HCT116 (cell line): ENCODE results near the gene KAZN. TPM values are rescaled to one million over a fixed set of nuclear protein-coding genes. Genes with fewer than 3 reads are reported as not detected.

Experiments used
- ATAC-seq: fragments of 200-7000 bp; cut with Tn5 transposase; 2 replicates; pipeline ENCODE4 v1.9.1; 2020; ENCODE audit warnings: mild to moderate bottlenecking, moderate library complexity
- BruUV-seq: library from RNA; stranded (reverse); fragments of 400-500 nt; replicated peaks from 2 replicates; lab custom pipeline; 2021; lab: Mats Ljungman, UMichigan
- CTCF ChIA-PET: fragments of 300-600 bp; sonication (Branson Sonifier 250); formaldehyde crosslinking; loops from one replicate; lab custom pipeline; 2021; ENCODE audit warnings: antibody characterized with exemption; lab: Charles Lee
- POLR2A ChIA-PET: fragments of 300-600, 350-600 bp; sonication (Branson Sonifier 250); formaldehyde crosslinking; loops from one replicate; lab custom pipeline; 2021; ENCODE audit warnings: antibody characterized with exemption; lab: Charles Lee
- RAD21 ChIA-PET, 2 experiments: fragments of 300-600 bp; sonication (Branson Sonifier 250); formaldehyde crosslinking; loops; one replicate each; lab custom pipeline; 2023; ENCODE audit warnings: low total read pairs in 2 of 2; ENCODE audit not compliant: uncharacterized antibody in 2 of 2, unreplicated experiment in 2 of 2, low non-redundant PET in 1 of 2; lab: Charles Lee
- DNase-seq: peaks from one replicate; pipeline ENCODE4 v3.0.0-alpha.2; 2010; ENCODE audit warnings: low read depth, low spot score
- H2AFZ ChIP-seq: fragments of 200-600 bp; shearing (Covaris generic), sonication (generic); 2 replicates; pipeline ENCODE4 v1.6.1; 2017; ENCODE audit warnings: low read depth, mixed run types, mixed read lengths, antibody characterized with exemption, low read length; ENCODE audit not compliant: poor library complexity, severe bottlenecking
- H3K27ac ChIP-seq: 2 replicates; pipeline ENCODE4 v1.5.1; 2012; ENCODE audit warnings: low read depth, low read length
- H3K27me3 ChIP-seq: fragments of 200-600 bp; sonication (generic); 2 replicates; pipeline ENCODE4 v1.6.1; 2016; ENCODE audit warnings: mixed run types, low read length, mixed read lengths; ENCODE audit not compliant: insufficient read depth
- H3K36me3 ChIP-seq, 2 experiments: fragments of 200-500 bp in 1 of 2; fragments of 200-600 bp in 1 of 2; sonication (Bioruptor generic) in 1 of 2; sonication (generic) in 1 of 2; 2 replicates each; pipeline versions ENCODE4 v1.5.1 to v1.6.1; 2014 to 2016; ENCODE audit warnings: low read length in 2 of 2, inconsistent platforms in 1 of 2, mixed read lengths in 1 of 2, mixed run types in 1 of 2; ENCODE audit not compliant: insufficient read depth in 2 of 2, control insufficient read depth in 1 of 2
- H3K4me1 ChIP-seq, 2 experiments: fragments of 200-600 bp in 1 of 2; sonication (generic) in 1 of 2; 2 replicates each; pipeline versions ENCODE4 v1.5.1 to v1.6.1; 2012 to 2017; ENCODE audit warnings: low read length in 2 of 2, inconsistent platforms in 1 of 2, mild to moderate bottlenecking in 1 of 2, mixed read lengths in 1 of 2, mixed run types in 1 of 2, moderate library complexity in 1 of 2; ENCODE audit not compliant: insufficient read depth in 2 of 2, control insufficient read depth in 1 of 2
- H3K4me2 ChIP-seq: fragments of 200-600 bp; sonication (generic); 2 replicates; pipeline ENCODE4 v1.6.1; 2017; ENCODE audit warnings: mixed run types, low read length, mixed read lengths
- H3K4me3 ChIP-seq, 2 experiments: fragments of 200-600 bp in 1 of 2; sonication (generic) in 1 of 2; replicated peaks in 1 of 2; 2 replicates each; pipeline ENCODE4 v1.5.1; 2011 to 2016; ENCODE audit warnings: low read length in 2 of 2, control low read depth in 1 of 2, low read depth in 1 of 2, mild to moderate bottlenecking in 1 of 2, mixed read lengths in 1 of 2, mixed run types in 1 of 2
- H3K79me2 ChIP-seq: fragments of 200-600 bp; sonication (generic); 2 replicates; pipeline ENCODE4 v1.6.1; 2017; ENCODE audit warnings: mild to moderate bottlenecking, mixed run types, low read length, moderate library complexity, mixed read lengths; ENCODE audit not compliant: insufficient read depth
- H3K9ac ChIP-seq: fragments of 200-600 bp; sonication (generic); 2 replicates; pipeline ENCODE4 v1.6.1; 2016; ENCODE audit warnings: low read length, mixed read lengths
- H3K9me2 ChIP-seq: fragments of 200-600 bp; sonication (generic), shearing (Covaris generic); 2 replicates; pipeline ENCODE4 v1.6.1; 2017; ENCODE audit warnings: mixed run types, mild to moderate bottlenecking, moderate library complexity; ENCODE audit not compliant: insufficient read depth
- H3K9me3 ChIP-seq, 2 experiments: fragments of 200-500 bp in 1 of 2; fragments of 200-600 bp in 1 of 2; sonication (Bioruptor generic) in 1 of 2; sonication (generic) in 1 of 2; 2 replicates each; pipeline ENCODE4 v1.6.1; 2014 to 2017; ENCODE audit warnings: low read length in 2 of 2, mixed read lengths in 2 of 2, inconsistent platforms in 1 of 2, low read depth in 1 of 2, mild to moderate bottlenecking in 1 of 2, mixed run types in 1 of 2, moderate library complexity in 1 of 2; ENCODE audit not compliant: control insufficient read depth in 1 of 2, insufficient read depth in 1 of 2
- H4K20me1 ChIP-seq: fragments of 200-600 bp; sonication (generic), shearing (Covaris generic); 2 replicates; pipeline ENCODE4 v1.6.1; 2017; ENCODE audit warnings: mixed run types, mild to moderate bottlenecking, moderate library complexity; ENCODE audit not compliant: insufficient read depth
- ATF3 ChIP-seq: IDR thresholded peaks from 2 replicates; pipeline ENCODE4 v1.6.1; 2012
- CBX3 ChIP-seq: IDR thresholded peaks from 2 replicates; pipeline ENCODE4 v1.6.1; 2012; ENCODE audit warnings: low read depth
- CTCF ChIP-seq, 3 experiments: fragments of 200-600 bp in 1 of 3; sonication (generic) in 1 of 3; IDR thresholded peaks in 2 of 3; conservative IDR thresholded peaks in 1 of 3; 2 replicates each; pipeline ENCODE4 v1.5.1; 2012 to 2017; ENCODE audit warnings: low read depth in 2 of 3, low read length in 2 of 3, antibody characterized with exemption in 1 of 3, borderline replicate concordance in 1 of 3, control low read depth in 1 of 3, mild to moderate bottlenecking in 1 of 3, mixed read lengths in 1 of 3, mixed run types in 1 of 3, moderate library complexity in 1 of 3; ENCODE audit not compliant: insufficient read depth in 1 of 3
- EGR1 ChIP-seq: IDR thresholded peaks from 2 replicates; pipeline ENCODE4 v1.6.1; 2012; ENCODE audit warnings: low read depth
- ELF1 ChIP-seq: IDR thresholded peaks from 2 replicates; pipeline ENCODE4 v1.6.1; 2012; ENCODE audit warnings: low read depth, borderline replicate concordance
- EZH2phosphoT487 ChIP-seq: fragments of 200-600 bp; IDR thresholded peaks from 2 replicates; pipeline ENCODE4 v1.6.1; 2018; ENCODE audit warnings: antibody characterized with exemption, borderline replicate concordance
- FOSL1 ChIP-seq: IDR thresholded peaks from 2 replicates; pipeline ENCODE4 v1.6.1; 2012; ENCODE audit warnings: low read depth
- JUND ChIP-seq: IDR thresholded peaks from 2 replicates; pipeline ENCODE4 v1.6.1; 2012
- RAD21 ChIP-seq: IDR thresholded peaks from 2 replicates; pipeline ENCODE4 v1.6.1; 2012; ENCODE audit warnings: low read depth, mild to moderate bottlenecking
- SIN3A ChIP-seq: IDR thresholded peaks from 2 replicates; pipeline ENCODE4 v1.6.1; 2012; ENCODE audit warnings: low read depth
- SRF ChIP-seq: IDR thresholded peaks from 2 replicates; pipeline ENCODE4 v1.6.1; 2012; ENCODE audit warnings: low read depth
- TCF7L2 ChIP-seq: IDR thresholded peaks from 2 replicates; pipeline ENCODE4 v1.7.0; 2011; ENCODE audit warnings: borderline replicate concordance, inconsistent platforms; ENCODE audit not compliant: insufficient read depth, insufficient read length; ENCODE audit errors: extremely low read depth
- YY1 ChIP-seq: IDR thresholded peaks from 2 replicates; pipeline ENCODE4 v1.6.1; 2011; ENCODE audit warnings: low read length, low read depth, moderate library complexity, mild to moderate bottlenecking; ENCODE audit not compliant: insufficient replicate concordance; ENCODE audit errors: extremely low read depth
- ZBTB33 ChIP-seq: IDR thresholded peaks from 2 replicates; pipeline ENCODE4 v1.6.1; 2011; ENCODE audit warnings: mild to moderate bottlenecking, low read length, moderate library complexity; ENCODE audit not compliant: insufficient replicate concordance; ENCODE audit errors: extremely low read depth
- ZFX ChIP-seq: fragments of 450-650 bp; IDR thresholded peaks from 2 replicates; pipeline ENCODE4 v1.6.1; 2017
- intact Hi-C: fragments of 100-400 bp; cut with micrococcal nuclease; formaldehyde crosslinking; loops from 2 replicates; pipeline ENCODE4 v1.10.0; 2022
- total RNA-seq: library from RNA; stranded (reverse); gene quantifications from one replicate; pipeline ENCODE4 v1.2.1, GENCODE V29; 2021; ENCODE audit not compliant: unreplicated experiment

KAZN gene
- total RNA-seq, 1 experiment from 2014 or later, result 13.4 TPM

GRCh38 chr1:14763977-14764376, 165.5 kb downstream of the KAZN start:
- POLR2A ChIA-PET, result no interaction called here

More at GRCh38 chr1:14763977-14764376, 165.5 kb downstream of the KAZN start:
- peaks cover 0 to 5% of the 10 kb centered on the region in 2 experiments; a peak in 1 of 4 replicates for H3K4me1 ChIP-seq
- ChIA-PET RAD21 (no interaction called here), CTCF (no interaction called here)
- no peaks in the 10 kb centered on the region for H3K9me3 ChIP-seq
- no peak overlapping the region for H3K27ac ChIP-seq
- H3K4me2 ChIP-seq, result no peak overlapping the region
- no peaks in the 10 kb centered on the region for H4K20me1 ChIP-seq
- ATAC-seq (no peak), DNase-seq (no peak)
- H3K36me3 ChIP-seq, result no peaks in the 10 kb centered on the region
- no peak overlapping the region for H3K4me3 ChIP-seq
- no peak for TF ChIP-seq EZH2phosphoT487
- no peak for TF ChIP-seq CTCF (IDR thresholded peaks at IDR 0.05 in 2 of 3, conservative IDR thresholded peaks at IDR 0.05 in 1 of 3; ENCODE audit: borderline replicate concordance in 1 of 3, insufficient read depth in 1 of 3, low read depth in 2 of 3, low read length in 2 of 3)
- no peak for TF ChIP-seq SIN3A
- no peak for TF ChIP-seq ELF1
- TF ChIP-seq RAD21, result no peak
- TF ChIP-seq CBX3, result no peak
- TF ChIP-seq FOSL1, result no peak
- TF ChIP-seq EGR1, result no peak
- TF ChIP-seq ZFX, result no peak
- TF ChIP-seq ZBTB33, result no peak
- TF ChIP-seq SRF, result no peak
- no peak for TF ChIP-seq YY1
- no peak for TF ChIP-seq JUND
- no peak for TF ChIP-seq ATF3
- no peak for TF ChIP-seq TCF7L2
- H3K79me2 ChIP-seq, result no peaks in the 10 kb centered on the region
- no peak overlapping the region for H2AFZ ChIP-seq
- peaks cover 34% of the 10 kb centered on the region; the same call in 1 of the 2 replicates for H3K27me3 ChIP-seq
- intact Hi-C loops, result no loop called here
- BruUV-seq, result no TSS peak
- no peaks in the 10 kb centered on the region for H3K9me2 ChIP-seq
- H3K9ac ChIP-seq, result no peak overlapping the region
